Ureter (tissue), 1 donor: ENCODE data around the gene TMEM184B. TPM values are rescaled to one million over a fixed set of nuclear protein-coding genes. Genes with fewer than 3 reads are reported as not detected.
"Not testable (repeated sequence)": the region's sequence is repeated elsewhere in the genome, so short reads cannot be mapped to it uniquely, and the experiment has no call there.

ENCODE experiments used
- DNase-seq: peaks from one replicate; pipeline ENCODE4 v3.0.0-alpha.2; 2020; ENCODE audit warnings: low spot score
- total RNA-seq: library from RNA; stranded (reverse); gene quantifications from one replicate; pipeline ENCODE4 v1.2.4, GENCODE V29; 2023
- donor health status: DM: yes; HTN: yes; CAD: no.

The TMEM184B gene
- total RNA-seq, 1 donor from 2014 or later = 77.7 TPM

GRCh38 chr22:38181453-38182200 is 91.2 kb downstream of the TMEM184B start, which contains the start of gene PLA2G6:
PLA2G6 (minus strand) TSS chr22:38181830; CDS start chr22:38169426, 12,404 bp downstream.
- peak; percentile 99 for DNase-seq

- peak; percentile 77 for DNase-seq
Observed at GRCh38 chr22:38180841-38181452, 91.9 kb downstream of the TMEM184B start.

GRCh38 chr22:38178605-38178937 is 94.2 kb downstream of the TMEM184B start:
- not testable (repeated sequence) for DNase-seq

GRCh38 chr22:38177926-38178604 is 94.7 kb downstream of the TMEM184B start:
- no peak for DNase-seq

GRCh38 chr22:38177571-38177925 is 95.3 kb downstream of the TMEM184B start:
- DNase-seq = not testable (repeated sequence)

GRCh38 chr22:38177044-38177443 is 95.8 kb downstream of the TMEM184B start:
- DNase-seq = no peak

GRCh38 chr22:38176170-38176741 is 96.6 kb downstream of the TMEM184B start:
- peak; percentile 83 for DNase-seq

- no peak for DNase-seq
Observed at GRCh38 chr22:38175206-38176118, 97.3 kb downstream of the TMEM184B start.

- DNase-seq = no peak
Observed at GRCh38 chr22:38174626-38175025, 98.2 kb downstream of the TMEM184B start.

- DNase-seq = no peak
Observed at GRCh38 chr22:38173641-38173906, 99.2 kb downstream of the TMEM184B start.

- DNase-seq = peak; percentile 69
Observed at GRCh38 chr22:38172832-38173640, 99.8 kb downstream of the TMEM184B start.

GRCh38 chr22:38171927-38172831 is 100.6 kb downstream of the TMEM184B start:
- no peak for DNase-seq

GRCh38 chr22:38170469-38170868 is 102.3 kb downstream of the TMEM184B start:
- no peak for DNase-seq

Other genes starting within 250 kb of the TMEM184B start
- 63.2 TPM for gene PICK1, start 215.6 kb downstream of the TMEM184B start, total RNA-seq
- gene SLC16A8, start 188.8 kb downstream of the TMEM184B start, total RNA-seq = 0.26 TPM
- 1.4 TPM for gene BAIAP2L2, start 162.3 kb downstream of the TMEM184B start, total RNA-seq
- gene PLA2G6, start 91.2 kb downstream of the TMEM184B start, total RNA-seq = 56.4 TPM
- gene MAFF, start 71.0 kb downstream of the TMEM184B start, total RNA-seq = 27.0 TPM
- 173 TPM for gene CSNK1E, start 44.4 kb upstream of the TMEM184B start, total RNA-seq
- gene KCNJ4, start 182.2 kb upstream of the TMEM184B start, total RNA-seq = not detected
- gene KDELR3, start 195.1 kb upstream of the TMEM184B start, total RNA-seq = 7.5 TPM
- gene DDX17, start 233.3 kb upstream of the TMEM184B start, total RNA-seq = 593 TPM